ENCODE measurements around the gene RASGRP1. TPM values are rescaled to one million over a fixed set of nuclear protein-coding genes. Genes with fewer than 3 reads are reported as not detected.

The RASGRP1 gene
- total and polyA plus RNA-seq, 10 of the 15 experiments (the other 5 are each of a cell fraction or from before 2014, with no cell fraction given): 5.6 to 234 (median 20.9) TPM

DNA sequence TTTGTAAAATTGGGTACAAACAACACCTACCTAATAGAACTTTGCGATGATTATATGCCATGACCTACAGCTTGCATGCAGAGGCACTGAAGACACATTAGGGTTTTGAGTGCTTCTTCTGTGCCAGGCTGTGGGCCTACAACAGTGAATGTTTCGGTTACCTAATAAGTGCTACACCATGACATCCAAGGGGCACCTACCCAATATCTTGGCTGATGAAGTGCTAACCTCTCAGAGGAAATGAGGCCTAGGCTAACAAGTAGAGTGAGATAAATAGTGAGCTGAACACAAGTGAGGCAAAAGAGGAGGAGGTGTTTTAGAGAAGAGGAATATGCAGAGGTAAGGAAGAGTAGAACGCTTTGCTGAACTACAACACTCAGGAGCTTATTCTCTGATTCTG, 12.2 kb upstream of the RASGRP1 start:
- ChIA-PET SMC1A (ENCODE audit: uncharacterized antibody, unreplicated experiment) (interaction anchor here (1.2 to 3.0 kb wide), 6 partner anchors 10 to 106 kb away, joined by 4 to 16 read pairs (median 8); no protein-coding TSS in a partner anchor), RAD21 (ENCODE audit: unreplicated experiment) (interaction anchor here (1.0 to 2.0 kb wide), 6 partner anchors 27 to 107 kb away, joined by 3 to 5 read pairs (median 3); no protein-coding TSS in a partner anchor), POLR2A (interaction anchor here (1.0 kb wide), 1 partner anchor 21 kb away, joined by 3 read pairs; no protein-coding TSS in a partner anchor), CTCF (interaction anchor here (0.9 to 1.3 kb wide), 2 partner anchors 10 to 106 kb away, joined by 3 to 5 read pairs; no protein-coding TSS in a partner anchor)
- Histone ChIP-seq H2AFZ (ENCODE audit: control insufficient read depth, low read depth, low read length) (no peak overlapping the region), H3K79me2 (ENCODE audit: control insufficient read depth, insufficient read depth, low read length) (no peaks in the 10 kb centered on the region), H4K20me1 (ENCODE audit: control insufficient read depth, insufficient read depth) (no peaks in the 10 kb centered on the region), H3K4me3 (no peak overlapping the region), H3K36me3 (ENCODE audit: control insufficient read depth in 2 of 2, insufficient read depth in 2 of 2, low read length in 1 of 2) (no peaks in the 10 kb centered on the region), H3K27me3 (replicated peaks in 1 of 2; ENCODE audit: control insufficient read depth in 2 of 2, insufficient read depth in 2 of 2, low read length in 1 of 2) (no peaks in the 10 kb centered on the region), H3K27ac (ENCODE audit: control insufficient read depth, insufficient read depth) (no peak overlapping the region), H3K4me2 (ENCODE audit: control insufficient read depth, insufficient read depth) (no peak overlapping the region), H3K4me1 (ENCODE audit: control insufficient read depth, insufficient read depth, low read length) (no peaks in the 10 kb centered on the region), H3K9me3 (replicated peaks; ENCODE audit: control insufficient read depth, insufficient read depth, low read length) (no peaks in the 10 kb centered on the region), H3K9ac (ENCODE audit: control insufficient read depth, insufficient read depth, low read length) (no peak overlapping the region)
- in situ Hi-C loops (cut with MboI): no loop called here
- no peak for FAIRE-seq
- 95% methylated on average over 3 of the region's 3 CpGs for WGBS (ENCODE audit: insufficient coverage, insufficient replicate concordance, low lambda C conversion rate, missing lambda C conversion rate)
- TF ChIP-seq ZNF207 (IDR thresholded peaks at IDR 0.05; ENCODE audit: borderline replicate concordance) (no peak), MTA2 (IDR thresholded peaks at IDR 0.05; ENCODE audit: low read depth) (no peak), SP1 (IDR thresholded peaks at IDR 0.05; ENCODE audit: low read depth, low read length) (no peak), ZNF217 (IDR thresholded peaks at IDR 0.05) (no peak), EED (IDR thresholded peaks at IDR 0.05; ENCODE audit: low read depth) (no peak), EZH2 (IDR thresholded peaks at IDR 0.05; ENCODE audit: borderline replicate concordance, control insufficient read depth, low read depth, low read length) (no peak), SPI1 (IDR thresholded peaks at IDR 0.05; ENCODE audit: borderline replicate concordance, insufficient read depth, low read depth, low read length) (no peak)
- TF ChIP-seq, protein P1, sequence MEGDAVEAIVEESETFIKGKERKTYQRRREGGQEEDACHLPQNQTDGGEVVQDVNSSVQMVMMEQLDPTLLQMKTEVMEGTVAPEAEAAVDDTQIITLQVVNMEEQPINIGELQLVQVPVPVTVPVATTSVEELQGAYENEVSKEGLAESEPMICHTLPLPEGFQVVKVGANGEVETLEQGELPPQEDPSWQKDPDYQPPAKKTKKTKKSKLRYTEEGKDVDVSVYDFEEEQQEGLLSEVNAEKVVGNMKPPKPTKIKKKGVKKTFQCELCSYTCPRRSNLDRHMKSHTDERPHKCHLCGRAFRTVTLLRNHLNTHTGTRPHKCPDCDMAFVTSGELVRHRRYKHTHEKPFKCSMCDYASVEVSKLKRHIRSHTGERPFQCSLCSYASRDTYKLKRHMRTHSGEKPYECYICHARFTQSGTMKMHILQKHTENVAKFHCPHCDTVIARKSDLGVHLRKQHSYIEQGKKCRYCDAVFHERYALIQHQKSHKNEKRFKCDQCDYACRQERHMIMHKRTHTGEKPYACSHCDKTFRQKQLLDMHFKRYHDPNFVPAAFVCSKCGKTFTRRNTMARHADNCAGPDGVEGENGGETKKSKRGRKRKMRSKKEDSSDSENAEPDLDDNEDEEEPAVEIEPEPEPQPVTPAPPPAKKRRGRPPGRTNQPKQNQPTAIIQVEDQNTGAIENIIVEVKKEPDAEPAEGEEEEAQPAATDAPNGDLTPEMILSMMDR (IDR thresholded peaks at IDR 0.05 in 2 of 3, conservative IDR thresholded peaks at IDR 0.05 in 1 of 3; ENCODE audit: control insufficient read depth in 2 of 3, extremely low read depth in 1 of 3, insufficient read depth in 1 of 3, low read depth in 3 of 3, low read length in 3 of 3): no peak
- TF ChIP-seq, protein P2, sequence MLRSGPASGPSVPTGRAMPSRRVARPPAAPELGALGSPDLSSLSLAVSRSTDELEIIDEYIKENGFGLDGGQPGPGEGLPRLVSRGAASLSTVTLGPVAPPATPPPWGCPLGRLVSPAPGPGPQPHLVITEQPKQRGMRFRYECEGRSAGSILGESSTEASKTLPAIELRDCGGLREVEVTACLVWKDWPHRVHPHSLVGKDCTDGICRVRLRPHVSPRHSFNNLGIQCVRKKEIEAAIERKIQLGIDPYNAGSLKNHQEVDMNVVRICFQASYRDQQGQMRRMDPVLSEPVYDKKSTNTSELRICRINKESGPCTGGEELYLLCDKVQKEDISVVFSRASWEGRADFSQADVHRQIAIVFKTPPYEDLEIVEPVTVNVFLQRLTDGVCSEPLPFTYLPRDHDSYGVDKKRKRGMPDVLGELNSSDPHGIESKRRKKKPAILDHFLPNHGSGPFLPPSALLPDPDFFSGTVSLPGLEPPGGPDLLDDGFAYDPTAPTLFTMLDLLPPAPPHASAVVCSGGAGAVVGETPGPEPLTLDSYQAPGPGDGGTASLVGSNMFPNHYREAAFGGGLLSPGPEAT (IDR thresholded peaks at IDR 0.05; ENCODE audit: low read depth): no peak
- no peak for DNase-seq (ENCODE audit: low read depth, low spot score)
- ATAC-seq: no peak
- intact Hi-C loops (cut with micrococcal nuclease; ENCODE audit: unreplicated experiment): no loop called here
- no TSS peak for BruUV-seq (replicated peaks)

Measured in GM12878 (cell line).